CD4-positive, alpha-beta memory T cell (primary cell): Measurements from ENCODE around the gene CDK14. TPM values are rescaled to one million over a fixed set of nuclear protein-coding genes. Genes with fewer than 3 reads are reported as not detected.

Experiments used
- CTCF ChIA-PET: fragments of 350-600 bp; sonication (Branson Sonifier 250); formaldehyde crosslinking; loops from one replicate; lab custom pipeline; 2021; ENCODE audit warnings: inconsistent platforms; ENCODE audit not compliant: partially characterized antibody; lab: Charles Lee
- POLR2A ChIA-PET: fragments of 350-600 bp; sonication (Branson Sonifier 250); formaldehyde crosslinking; loops from one replicate; lab custom pipeline; 2021; ENCODE audit not compliant: partially characterized antibody; lab: Charles Lee
- DNase-seq, 5 donors: peaks; one replicate each; pipeline versions ENCODE4 v3.0.0 to v3.0.0-alpha.2; 2020 to 2022; ENCODE audit warnings: mixed read lengths in 1 of 5
- H3K27ac ChIP-seq: one replicate; pipeline ENCODE4 v1.7.0; 2013; ENCODE audit warnings: low read depth, low read length
- H3K27me3 ChIP-seq: 2 replicates; pipeline ENCODE4 v1.7.0; 2013; ENCODE audit warnings: mild to moderate bottlenecking, low read length, moderate library complexity; ENCODE audit not compliant: insufficient read depth
- H3K36me3 ChIP-seq: 2 replicates; pipeline ENCODE4 v1.7.0; 2013; ENCODE audit warnings: mild to moderate bottlenecking, low read length, moderate library complexity; ENCODE audit not compliant: insufficient read depth
- H3K4me1 ChIP-seq: 2 replicates; pipeline ENCODE4 v1.7.0; 2013; ENCODE audit warnings: mild to moderate bottlenecking, low read length, moderate library complexity; ENCODE audit not compliant: insufficient read depth
- H3K4me3 ChIP-seq, 2 donors: one replicate each; pipeline ENCODE4 v1.7.0; 2013; ENCODE audit warnings: low read length in 2 of 2, mild to moderate bottlenecking in 1 of 2
- H3K9me3 ChIP-seq, 2 donors: one replicate each; pipeline ENCODE4 v1.7.0; 2013; ENCODE audit warnings: low read length in 2 of 2, control low read depth in 1 of 2; ENCODE audit not compliant: control insufficient read depth in 1 of 2
- H3K27ac Mint-ChIP-seq, 7 donors: one replicate each; pipeline ENCODE4 v1.8.0; 2020 to 2021; ENCODE audit warnings: mixed read lengths in 7 of 7, mild to moderate bottlenecking in 6 of 7, inconsistent platforms in 3 of 7, moderate library complexity in 3 of 7
- H3K27me3 Mint-ChIP-seq, 2 donors: one replicate each; pipeline ENCODE4 v1.8.0; 2020 to 2021; ENCODE audit warnings: mixed read lengths in 2 of 2
- H3K36me3 Mint-ChIP-seq, 2 donors: one replicate each; pipeline ENCODE4 v1.8.0; 2020 to 2021; ENCODE audit warnings: mixed read lengths in 2 of 2, inconsistent platforms in 1 of 2, mild to moderate bottlenecking in 1 of 2
- H3K4me1 Mint-ChIP-seq, 4 donors: one replicate each; pipeline ENCODE4 v1.8.0; 2020 to 2021; ENCODE audit warnings: mixed read lengths in 4 of 4, mild to moderate bottlenecking in 1 of 4
- H3K4me3 Mint-ChIP-seq, 8 donors: one replicate each; pipeline ENCODE4 v1.8.0; 2020 to 2021; ENCODE audit warnings: mixed read lengths in 8 of 8, mild to moderate bottlenecking in 7 of 8, moderate library complexity in 6 of 8, inconsistent platforms in 3 of 8
- H3K9me3 Mint-ChIP-seq, 8 donors: one replicate each; pipeline ENCODE4 v1.8.0; 2020 to 2021; ENCODE audit warnings: mixed read lengths in 8 of 8, mild to moderate bottlenecking in 5 of 8, inconsistent platforms in 3 of 8, moderate library complexity in 1 of 8
- intact Hi-C: fragments of 100-400 bp; cut with micrococcal nuclease; formaldehyde crosslinking; loops from one replicate; pipeline ENCODE4 v1.15.1; 2023
- polyA plus RNA-seq, 2 donors: library from polyadenylated mRNA; unstranded; fragments of 300-500 nt; fragmentation: Illumina TruSeq; gene quantifications; one replicate each; pipeline ENCODE4 v1.2.3, GENCODE V29; 2021
- total RNA-seq, 2 experiments: library from RNA; stranded (reverse); gene quantifications; one replicate each; pipeline ENCODE4 v1.2.3, GENCODE V29; 2021

The CDK14 gene
- total and polyA plus RNA-seq, 4 experiments from 2014 or later: 0.47 to 0.81 (median 0.70) TPM; not detected in 1

DNA sequence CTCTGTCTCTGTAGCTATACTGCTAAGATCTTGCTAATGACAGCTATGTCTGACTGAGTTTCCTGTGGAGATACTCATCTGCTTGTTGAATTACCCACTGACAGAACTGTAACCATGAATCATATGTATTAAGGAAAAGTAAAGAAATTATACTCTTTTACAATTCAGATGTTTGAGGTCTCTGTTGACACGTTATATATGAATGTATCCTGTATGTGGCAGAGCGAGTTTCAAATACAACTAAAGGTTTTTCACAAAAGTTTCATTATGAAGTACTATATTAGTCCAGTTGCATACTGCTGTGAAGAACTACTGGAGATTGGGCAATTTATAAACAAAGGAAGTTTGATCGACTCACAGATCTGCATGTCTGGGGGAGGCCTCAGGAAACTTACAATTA is 232.5 kb downstream of the CDK14 start:
- peaks cover 0 to 16% (median 7%) of the 10 kb centered on the region in 8 donors for H3K9me3 Mint-ChIP-seq
- intact Hi-C loops: no loop called here
- H3K36me3 Mint-ChIP-seq: no peaks in the 10 kb centered on the region
- no peak overlapping the region for H3K4me3 ChIP-seq
- no peak overlapping the region for H3K27ac Mint-ChIP-seq
- H3K9me3 ChIP-seq: no peaks in the 10 kb centered on the region
- H3K4me1 ChIP-seq: no peaks in the 10 kb centered on the region
- ChIA-PET POLR2A (no interaction called here), CTCF (no interaction called here)
- H3K27me3 Mint-ChIP-seq: no peaks in the 10 kb centered on the region
- no peak overlapping the region for H3K4me3 Mint-ChIP-seq
- no peaks in the 10 kb centered on the region for H3K27me3 ChIP-seq
- DNase-seq: no peak
- no peak overlapping the region for H3K27ac ChIP-seq
- no peaks in the 10 kb centered on the region for H3K36me3 ChIP-seq
- no peaks in the 10 kb centered on the region for H3K4me1 Mint-ChIP-seq

DNA sequence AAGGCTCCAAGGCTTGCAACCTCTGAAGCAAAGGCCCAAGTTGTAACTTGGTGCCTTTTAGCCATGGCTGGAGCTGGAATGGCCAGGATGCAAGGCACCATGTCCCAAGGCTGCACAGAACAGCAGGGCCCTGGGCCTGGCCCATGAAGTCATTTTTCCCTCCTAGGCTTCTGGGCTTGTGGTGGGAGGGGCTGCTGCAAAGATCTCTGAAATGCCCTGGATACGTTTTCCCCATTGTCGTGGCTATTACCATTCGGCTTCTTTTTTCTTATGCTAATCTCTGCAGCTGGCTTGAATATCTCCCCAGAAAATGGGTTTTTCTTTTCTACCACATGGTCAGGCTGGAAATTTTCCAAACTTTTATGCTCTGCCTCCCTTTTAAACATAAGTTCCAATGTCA is 234.2 kb downstream of the CDK14 start:
- Histone ChIP-seq H3K27me3 (no peaks in the 10 kb centered on the region), H3K27ac (no peak overlapping the region), H3K4me1 (no peaks in the 10 kb centered on the region), H3K36me3 (no peaks in the 10 kb centered on the region), H3K4me3 (no peak overlapping the region), H3K9me3 (no peaks in the 10 kb centered on the region)
- H3K27ac Mint-ChIP-seq: peak overlapping the region in 1 of 7 donors; percentile 63
- DNase-seq: no peak
- H3K9me3 Mint-ChIP-seq: peaks cover 0 to 16% (median 7%) of the 10 kb centered on the region in 8 donors
- no peaks in the 10 kb centered on the region for H3K4me1 Mint-ChIP-seq
- H3K27me3 Mint-ChIP-seq: no peaks in the 10 kb centered on the region
- intact Hi-C loops: no loop called here
- POLR2A ChIA-PET: no interaction called here
- no peaks in the 10 kb centered on the region for H3K36me3 Mint-ChIP-seq
- H3K4me3 Mint-ChIP-seq: no peak overlapping the region
- CTCF ChIA-PET: no interaction called here

DNA sequence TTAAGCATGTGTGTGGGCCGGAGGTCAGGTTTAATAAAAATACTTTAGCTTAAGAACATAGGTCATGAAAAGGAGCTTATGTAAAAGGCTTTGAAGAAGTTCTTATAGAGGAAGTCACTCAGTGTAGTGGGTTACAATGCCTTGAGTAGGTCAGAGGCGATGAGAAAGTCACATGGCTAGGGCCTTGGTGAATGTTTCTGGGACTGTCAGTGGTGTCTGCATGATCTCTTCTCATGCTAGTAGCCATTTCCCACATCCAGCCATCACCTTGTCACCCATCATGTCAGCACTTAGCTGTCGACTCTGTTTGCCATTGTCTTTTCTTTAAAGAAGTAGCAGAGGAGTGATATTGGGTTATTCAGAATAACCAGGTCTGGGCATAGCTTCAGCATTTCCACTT is 236.6 kb downstream of the CDK14 start:
- Histone ChIP-seq H3K9me3 (no peaks in the 10 kb centered on the region), H3K4me3 (no peak overlapping the region), H3K27me3 (no peaks in the 10 kb centered on the region), H3K27ac (no peak overlapping the region), H3K36me3 (no peaks in the 10 kb centered on the region), H3K4me1 (no peaks in the 10 kb centered on the region)
- peaks cover 0 to 18% (median 11%) of the 10 kb centered on the region in 8 donors for H3K9me3 Mint-ChIP-seq
- ChIA-PET CTCF (no interaction called here), POLR2A (no interaction called here)
- no peak overlapping the region for H3K27ac Mint-ChIP-seq
- no peaks in the 10 kb centered on the region for H3K36me3 Mint-ChIP-seq
- H3K27me3 Mint-ChIP-seq: no peaks in the 10 kb centered on the region
- no peak overlapping the region for H3K4me3 Mint-ChIP-seq
- no peaks in the 10 kb centered on the region for H3K4me1 Mint-ChIP-seq
- DNase-seq: no peak
- intact Hi-C loops: no loop called here

DNA sequence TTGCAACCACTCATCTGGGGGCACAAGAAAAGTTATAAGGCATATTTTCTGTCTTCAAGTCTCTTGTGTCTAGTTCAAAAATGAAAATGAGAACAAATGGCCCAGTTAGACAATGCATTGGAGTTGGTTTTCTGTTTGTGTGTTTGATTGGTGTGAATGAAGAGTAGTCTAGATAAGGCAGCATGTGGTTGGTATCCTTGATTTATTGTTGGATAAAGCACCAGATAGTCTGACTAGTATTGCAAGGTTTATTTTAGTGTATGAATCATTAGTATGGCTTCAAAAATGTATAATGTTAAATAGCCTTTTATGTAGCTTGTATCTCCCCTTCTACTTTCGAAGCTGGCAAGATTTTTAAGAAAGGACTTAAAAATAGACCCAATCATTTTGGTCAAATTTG is 237.3 kb downstream of the CDK14 start:
- Histone ChIP-seq H3K27ac (no peak overlapping the region), H3K9me3 (no peaks in the 10 kb centered on the region), H3K4me3 (no peak overlapping the region), H3K27me3 (no peaks in the 10 kb centered on the region), H3K4me1 (no peaks in the 10 kb centered on the region), H3K36me3 (no peaks in the 10 kb centered on the region)
- ChIA-PET CTCF (no interaction called here), POLR2A (no interaction called here)
- H3K27me3 Mint-ChIP-seq: no peaks in the 10 kb centered on the region
- H3K27ac Mint-ChIP-seq: no peak overlapping the region
- no peak for DNase-seq
- intact Hi-C loops: no loop called here
- H3K36me3 Mint-ChIP-seq: no peaks in the 10 kb centered on the region
- H3K4me1 Mint-ChIP-seq: no peaks in the 10 kb centered on the region
- H3K9me3 Mint-ChIP-seq: peaks cover 0 to 20% (median 13%) of the 10 kb centered on the region in 8 donors
- no peak overlapping the region for H3K4me3 Mint-ChIP-seq

DNA sequence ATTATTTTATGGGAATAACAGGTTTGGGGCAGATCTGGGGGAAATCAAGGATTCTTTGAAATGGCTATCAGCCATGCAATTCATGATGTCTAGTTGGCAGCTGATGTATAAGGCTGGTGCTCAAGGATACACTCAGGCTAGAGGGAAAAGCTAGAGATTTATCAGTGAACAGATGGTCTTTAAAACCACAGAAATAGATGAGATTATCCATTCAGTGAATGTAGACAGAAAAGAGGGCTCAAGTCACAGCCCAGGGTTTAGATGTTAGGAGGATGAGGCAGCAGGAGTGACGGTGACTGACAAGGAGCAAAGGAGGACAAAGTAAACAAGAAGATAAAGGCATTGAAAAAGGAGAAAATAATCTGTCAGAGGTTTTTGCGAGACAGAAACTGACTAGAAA is 238.7 kb downstream of the CDK14 start:
- H3K27me3 ChIP-seq: no peaks in the 10 kb centered on the region
- H3K27ac ChIP-seq: no peak overlapping the region
- Mint-ChIP-seq H3K4me3 (no peak overlapping the region), H3K4me1 (no peaks in the 10 kb centered on the region), H3K27me3 (no peaks in the 10 kb centered on the region), H3K9me3 (peaks cover 0 to 29% (median 18%) of the 10 kb centered on the region in 8 donors), H3K27ac (no peak overlapping the region), H3K36me3 (no peaks in the 10 kb centered on the region)
- DNase-seq: no peak
- CTCF ChIA-PET: no interaction called here
- H3K36me3 ChIP-seq: no peaks in the 10 kb centered on the region
- no peak overlapping the region for H3K4me3 ChIP-seq
- intact Hi-C loops: no loop called here
- peaks cover 0 to 7% of the 10 kb centered on the region in 2 donors for H3K9me3 ChIP-seq
- POLR2A ChIA-PET: no interaction called here
- H3K4me1 ChIP-seq: no peaks in the 10 kb centered on the region

DNA sequence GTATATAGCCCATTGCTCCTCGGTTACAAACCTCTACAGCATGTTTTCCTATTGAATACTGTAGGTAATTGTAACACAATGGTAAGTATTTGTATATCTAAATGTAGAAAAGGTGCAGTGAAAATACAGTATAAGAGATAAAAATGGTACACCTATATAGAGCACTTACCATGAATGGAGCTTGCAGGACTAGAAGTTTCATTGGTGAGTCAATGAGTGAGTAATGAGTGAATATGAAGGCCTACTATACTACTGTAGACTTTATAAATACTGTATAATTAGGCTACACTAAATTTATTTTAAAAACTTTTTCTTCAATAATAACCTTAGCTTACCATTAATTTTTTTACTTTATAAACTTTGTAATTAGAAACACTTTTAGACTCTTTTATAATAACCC is 239.7 kb downstream of the CDK14 start:
- H3K4me3 ChIP-seq: no peak overlapping the region
- H3K9me3 ChIP-seq: peaks cover 0 to 7% of the 10 kb centered on the region in 2 donors
- intact Hi-C loops: no loop called here
- Mint-ChIP-seq H3K4me1 (no peaks in the 10 kb centered on the region), H3K9me3 (peaks cover 0 to 24% (median 18%) of the 10 kb centered on the region in 8 donors), H3K27me3 (no peaks in the 10 kb centered on the region), H3K36me3 (no peaks in the 10 kb centered on the region), H3K27ac (no peak overlapping the region), H3K4me3 (no peak overlapping the region)
- DNase-seq: no peak
- POLR2A ChIA-PET: no interaction called here
- H3K36me3 ChIP-seq: no peaks in the 10 kb centered on the region
- H3K27ac ChIP-seq: no peak overlapping the region
- no peaks in the 10 kb centered on the region for H3K27me3 ChIP-seq
- CTCF ChIA-PET: no interaction called here
- H3K4me1 ChIP-seq: no peaks in the 10 kb centered on the region

DNA sequence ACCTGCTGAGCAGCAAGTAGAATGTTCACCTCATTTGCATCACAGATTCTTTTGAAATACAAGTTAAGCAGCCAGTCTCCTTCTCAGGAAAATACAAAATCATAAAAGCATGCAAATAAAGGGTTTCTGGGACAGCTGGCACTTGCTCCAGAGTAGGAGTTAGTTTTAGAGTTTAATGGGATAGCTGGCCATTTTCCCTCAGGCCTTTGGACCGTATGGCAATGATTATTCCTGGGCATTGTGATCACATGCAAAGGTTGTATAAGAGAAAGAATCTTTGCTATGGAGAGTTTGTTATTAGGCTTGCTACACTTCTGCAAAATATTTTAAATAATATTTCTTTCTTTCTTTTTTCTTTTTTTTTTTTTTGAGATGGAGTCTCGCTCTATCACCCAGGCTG is 240.8 kb downstream of the CDK14 start:
- no peaks in the 10 kb centered on the region for H3K36me3 ChIP-seq
- H3K4me1 Mint-ChIP-seq: no peaks in the 10 kb centered on the region
- H3K9me3 Mint-ChIP-seq: peaks cover 0 to 24% (median 16%) of the 10 kb centered on the region in 8 donors
- ChIA-PET POLR2A (no interaction called here), CTCF (no interaction called here)
- no peak overlapping the region for H3K27ac ChIP-seq
- H3K36me3 Mint-ChIP-seq: no peaks in the 10 kb centered on the region
- H3K27me3 Mint-ChIP-seq: no peaks in the 10 kb centered on the region
- no peak overlapping the region for H3K27ac Mint-ChIP-seq
- H3K4me3 ChIP-seq: no peak overlapping the region
- peaks cover 0 to 7% of the 10 kb centered on the region in 2 donors for H3K9me3 ChIP-seq
- intact Hi-C loops: no loop called here
- H3K4me3 Mint-ChIP-seq: no peak overlapping the region
- H3K4me1 ChIP-seq: no peaks in the 10 kb centered on the region
- no peak for DNase-seq
- no peaks in the 10 kb centered on the region for H3K27me3 ChIP-seq

DNA sequence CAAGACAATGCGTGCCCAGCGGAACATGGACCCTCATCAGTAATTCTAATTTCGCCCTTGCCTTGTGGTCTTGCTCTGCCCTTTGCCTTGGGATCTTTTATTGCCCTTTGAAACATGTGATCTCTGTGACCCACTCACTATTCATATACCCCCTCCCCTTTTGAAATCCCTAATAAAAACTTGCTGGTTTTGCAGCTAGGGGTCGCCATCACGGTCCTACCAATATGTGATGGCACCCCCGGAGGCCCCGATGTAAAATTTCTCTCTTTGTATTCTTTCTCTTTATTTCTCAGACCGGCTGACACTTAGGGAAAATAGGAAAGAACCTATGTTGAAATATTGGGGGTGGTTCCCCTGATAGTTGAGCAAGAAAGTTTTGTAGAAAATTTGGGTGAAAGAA is 242.7 kb downstream of the CDK14 start:
- ChIA-PET POLR2A (no interaction called here), CTCF (no interaction called here)
- Histone ChIP-seq H3K36me3 (no peaks in the 10 kb centered on the region), H3K9me3 (peaks cover 0 to 7% of the 10 kb centered on the region in 2 donors), H3K4me1 (no peaks in the 10 kb centered on the region), H3K27me3 (no peaks in the 10 kb centered on the region), H3K27ac (no peak overlapping the region), H3K4me3 (no peak overlapping the region)
- H3K4me1 Mint-ChIP-seq: no peaks in the 10 kb centered on the region
- intact Hi-C loops: no loop called here
- no peak overlapping the region for H3K27ac Mint-ChIP-seq
- no peaks in the 10 kb centered on the region for H3K27me3 Mint-ChIP-seq
- no peak for DNase-seq
- peaks cover 0 to 24% (median 16%) of the 10 kb centered on the region in 8 donors for H3K9me3 Mint-ChIP-seq
- no peaks in the 10 kb centered on the region for H3K36me3 Mint-ChIP-seq
- H3K4me3 Mint-ChIP-seq: no peak overlapping the region
